GDM1 (cell line): Measurements from ENCODE around the gene POLG2.
"Not testable (repeated sequence)": the region's sequence is repeated elsewhere in the genome, so short reads cannot be mapped to it uniquely, and the experiment has no call there.

ENCODE experiments used
- DNase-seq: peaks from one replicate; lab custom pipeline; 2025; lab: John Stamatoyannopoulos, UW

Gene POLG2

DNA sequence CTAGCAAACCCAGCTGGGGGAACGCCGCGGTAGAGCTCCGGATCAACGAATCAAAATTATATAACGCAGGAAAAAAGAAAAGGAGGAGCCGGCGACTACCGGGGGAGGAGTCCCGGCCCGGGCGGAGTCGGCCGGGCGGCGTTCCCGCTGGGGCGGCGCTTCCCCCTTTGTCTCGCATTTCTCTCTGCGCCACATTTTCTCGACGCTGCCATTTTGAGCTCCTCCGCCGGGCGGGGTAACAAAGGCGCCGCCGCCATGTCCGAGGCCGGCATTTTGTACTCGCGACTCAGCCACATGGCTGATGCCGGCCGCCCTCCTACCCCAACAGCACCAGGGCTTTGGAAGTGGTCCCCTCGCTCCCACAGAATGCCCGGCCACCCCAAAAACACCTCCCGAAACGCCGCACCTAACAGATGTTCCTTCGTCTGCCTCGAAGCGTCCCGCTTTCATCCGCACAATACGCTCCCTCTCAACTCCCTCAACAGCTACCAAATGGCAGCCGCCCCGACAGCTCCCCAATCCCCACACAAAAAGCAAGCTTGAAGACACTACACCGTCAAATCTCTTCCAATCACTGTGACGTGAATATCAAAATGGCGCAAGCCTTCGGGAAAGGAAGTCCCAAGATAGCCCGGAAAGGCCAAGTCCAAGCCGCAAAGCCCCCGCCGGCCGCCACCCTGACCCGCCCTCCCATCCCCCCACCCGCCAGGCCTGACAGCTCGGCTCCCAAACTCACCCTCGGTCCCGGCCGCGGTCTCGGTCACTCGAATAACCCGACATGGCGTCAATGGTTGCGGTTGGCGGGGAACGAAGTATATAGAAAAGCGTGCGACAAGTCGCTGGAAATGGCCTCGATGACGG lies 8.7 kb upstream of the POLG2 start:
- peak; percentile 75 for DNase-seq

DNA sequence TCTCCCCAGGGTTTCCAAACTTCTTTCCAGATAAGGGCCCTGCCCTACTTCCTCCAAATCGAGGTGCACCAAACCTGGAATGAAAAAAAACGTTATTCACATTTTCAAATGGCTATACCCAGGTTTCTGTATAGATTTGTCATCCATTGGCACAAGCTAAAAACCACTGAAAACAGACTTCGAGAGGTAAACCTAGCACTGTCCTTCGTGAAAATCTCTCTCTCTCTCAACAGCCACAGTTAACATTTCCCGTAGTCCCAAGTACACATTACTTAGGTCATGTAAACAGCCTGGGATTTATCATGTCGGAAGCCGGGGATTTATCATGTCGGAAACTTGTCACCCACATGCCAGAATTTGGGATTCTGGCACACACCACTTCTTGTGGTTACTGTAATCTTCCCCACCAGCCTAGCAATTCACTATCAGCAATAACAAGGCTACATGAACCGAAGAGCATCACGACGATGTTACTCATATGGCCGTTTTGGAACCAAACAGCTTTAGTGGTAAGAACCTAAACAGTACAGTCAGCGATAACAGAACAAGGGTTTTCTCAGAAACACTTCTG lies 8.0 kb upstream of the POLG2 start:
- DNase-seq: no peak

DNA sequence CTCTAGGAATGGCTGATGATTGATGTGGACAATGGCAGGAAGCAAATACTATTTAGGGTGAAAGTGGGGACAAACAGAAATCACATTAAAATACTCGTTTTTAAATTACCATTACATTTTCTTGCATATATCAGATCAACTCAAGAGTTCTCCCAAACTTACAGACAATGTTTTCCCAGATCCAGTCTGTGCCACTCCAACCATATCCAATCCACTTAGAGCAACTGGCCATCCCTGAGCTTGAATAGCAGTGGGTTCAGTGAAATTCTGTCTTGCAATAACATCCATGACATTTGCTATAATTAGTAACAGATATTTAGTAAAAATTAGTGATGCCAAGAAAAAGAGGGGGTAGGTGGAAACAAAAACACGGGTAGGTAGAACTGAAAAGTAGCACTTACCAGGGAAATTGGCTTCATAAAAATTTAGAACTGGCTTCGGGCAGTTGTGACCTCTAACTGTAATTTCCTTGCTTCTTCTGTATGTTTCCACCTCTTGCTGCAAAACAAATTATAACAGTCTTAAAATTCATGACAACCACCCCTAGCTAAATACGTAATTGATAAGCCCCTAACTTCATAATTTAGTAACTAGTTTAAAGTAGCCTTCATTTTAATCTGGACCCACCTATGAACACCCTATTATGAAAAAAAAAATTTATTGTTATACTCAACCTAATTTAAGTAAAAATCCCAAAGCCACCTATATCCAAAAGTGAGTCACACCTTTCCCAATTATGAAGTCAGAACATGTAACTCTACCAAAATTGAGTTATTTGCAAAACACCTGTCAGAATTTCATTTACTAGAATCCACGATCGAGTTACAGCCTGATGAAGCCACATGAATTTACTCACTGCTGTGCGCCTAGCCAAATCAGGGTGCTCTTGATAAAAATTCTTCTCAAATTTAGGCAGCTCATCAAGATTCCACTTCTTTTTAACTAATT lies 7.2 kb upstream of the POLG2 start:
- DNase-seq: no peak

DNA sequence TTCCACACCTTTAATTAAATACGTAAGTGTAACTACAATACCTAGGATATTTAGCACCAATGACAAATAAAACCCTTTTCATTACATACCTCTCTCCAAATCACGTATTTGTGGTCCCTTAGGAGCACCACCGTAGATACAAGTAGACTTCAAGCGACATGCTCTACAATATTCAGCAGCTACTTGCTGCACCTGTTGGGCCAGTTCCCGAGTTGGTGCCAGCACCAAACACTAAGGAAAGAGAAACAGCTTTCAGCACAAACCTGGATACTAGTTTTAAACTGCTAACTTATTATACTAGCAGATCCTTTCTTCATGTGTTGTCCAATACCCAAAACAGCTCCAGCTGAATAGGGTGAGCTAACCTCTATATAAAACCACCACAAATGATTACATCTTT lies 6.5 kb upstream of the POLG2 start:
- DNase-seq: no peak

DNA sequence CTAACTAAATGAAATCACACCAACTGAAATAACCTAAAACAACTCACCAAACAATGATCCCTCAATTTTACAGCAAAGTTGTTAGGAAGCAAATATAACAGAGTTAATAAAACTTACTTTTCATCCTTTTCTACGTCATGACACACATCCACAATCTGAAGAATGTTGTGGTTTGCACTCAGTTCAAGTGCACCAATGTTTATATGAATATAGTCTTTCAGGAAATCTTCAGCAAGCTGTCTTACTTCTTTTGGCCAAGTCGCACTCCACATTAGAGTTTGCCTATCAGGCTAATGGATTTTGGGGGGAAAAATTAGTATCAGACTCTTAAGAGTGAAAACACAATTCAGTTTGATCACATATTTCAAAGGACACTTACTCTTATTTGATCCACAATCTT lies 6.0 kb upstream of the POLG2 start:
- no peak for DNase-seq

DNA sequence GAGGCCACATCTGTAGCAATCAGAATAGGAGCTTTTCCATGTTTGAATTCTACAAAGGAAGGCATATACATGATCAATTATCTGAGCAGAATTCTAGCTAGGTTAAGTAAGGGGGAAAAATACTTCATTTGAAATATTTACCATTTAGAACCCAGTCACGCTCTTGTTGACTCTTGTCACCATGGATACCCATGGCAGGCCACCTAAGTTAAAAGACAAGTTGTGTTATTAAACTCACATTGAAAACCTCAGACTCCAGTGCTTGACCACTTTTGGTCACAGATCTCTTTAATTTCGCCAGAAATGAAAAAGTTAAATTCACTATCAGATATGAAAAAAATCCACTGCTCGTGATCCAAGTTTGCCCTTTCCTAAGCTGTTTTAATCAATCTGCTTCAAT lies 5.2 kb upstream of the POLG2 start:
- DNase-seq: no peak

DNA sequence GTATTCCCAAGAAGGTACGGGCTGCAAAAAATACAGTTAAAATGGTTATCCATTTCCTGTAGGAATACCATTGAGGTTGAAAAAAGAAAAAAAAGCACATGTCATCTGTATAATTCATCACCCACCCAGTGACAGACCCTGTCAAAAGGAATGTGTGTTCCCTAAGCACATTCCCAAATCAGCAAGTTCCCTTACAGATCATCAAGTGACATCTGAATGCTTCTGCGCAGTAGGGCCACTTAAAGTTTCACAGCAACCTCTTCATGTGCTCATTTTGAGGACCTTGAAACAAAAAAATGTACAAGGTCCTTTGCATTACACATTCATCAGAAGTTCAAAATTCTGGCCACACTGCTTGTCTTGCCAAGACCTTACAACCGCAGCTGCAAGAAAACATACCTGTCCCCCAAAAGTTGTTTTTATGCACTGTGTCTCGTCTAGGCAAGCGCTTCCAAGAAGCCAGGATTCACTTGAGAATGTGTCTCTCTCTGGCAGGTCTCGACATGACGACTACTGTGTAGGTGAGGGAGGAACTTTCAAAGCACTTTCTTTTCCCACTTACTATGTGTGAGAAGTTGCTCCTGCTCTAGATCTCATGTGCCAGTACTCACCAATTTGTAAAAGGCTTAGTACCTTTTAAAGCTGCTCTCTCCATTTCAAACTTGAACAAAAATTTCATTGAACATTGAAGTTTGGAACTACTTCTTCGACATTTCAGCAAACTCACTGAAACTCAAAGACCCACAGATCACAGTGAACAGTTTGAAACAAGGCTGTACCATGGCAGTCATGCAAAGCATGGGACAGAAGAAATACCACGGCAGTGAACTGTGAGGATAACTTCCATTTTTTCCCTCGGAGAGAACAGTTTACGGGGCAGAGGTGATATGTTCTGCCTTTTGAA lies 4.3 kb upstream of the POLG2 start:
- DNase-seq: no peak

DNA sequence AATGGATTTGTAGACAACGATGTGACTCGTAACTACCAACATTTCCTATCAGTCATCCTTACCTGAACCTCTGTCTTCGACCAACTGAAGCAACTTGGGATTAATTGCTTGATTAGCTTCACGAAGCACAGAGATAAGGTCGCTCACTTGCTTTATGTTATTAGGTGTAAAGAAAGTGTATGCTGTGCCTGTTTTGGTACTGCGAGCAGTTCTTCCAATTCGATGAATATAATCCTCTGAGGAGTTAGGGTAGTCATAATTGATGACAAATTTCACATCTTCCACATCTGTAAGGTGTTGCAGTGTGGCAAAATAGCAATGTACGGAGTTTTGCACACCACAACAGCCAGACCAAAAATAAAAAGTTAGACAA lies 3.6 kb upstream of the POLG2 start:
- no peak for DNase-seq

DNA sequence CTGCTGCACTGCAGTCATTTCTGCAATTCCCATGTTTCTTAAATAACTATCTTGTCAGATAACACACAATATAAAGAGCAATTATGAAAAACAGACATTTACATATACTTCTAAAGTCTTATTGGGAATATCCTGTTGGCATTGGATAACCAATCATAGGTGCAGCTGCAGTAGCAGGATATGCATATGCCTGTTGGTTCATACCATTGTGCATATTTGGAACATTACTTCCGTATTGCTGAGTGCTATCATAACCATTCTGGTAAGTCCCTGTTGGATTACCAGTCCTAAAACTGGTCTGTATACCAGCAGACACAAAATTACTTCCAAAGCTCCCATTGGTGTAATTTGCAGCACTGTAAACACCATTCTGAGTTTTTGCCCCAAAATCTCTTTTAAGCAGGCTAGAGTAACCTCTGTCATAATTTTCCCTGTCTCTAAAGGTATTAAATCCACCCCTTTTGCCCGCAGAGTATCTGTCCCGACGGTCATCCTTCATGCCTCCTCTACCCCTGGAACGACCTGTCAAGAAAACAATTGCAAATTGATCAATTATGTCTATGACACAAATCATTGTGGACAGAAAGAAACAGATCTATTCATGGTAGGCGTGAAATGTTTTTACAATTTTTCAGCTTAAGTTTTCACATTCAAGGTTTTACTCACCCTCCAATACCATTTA lies 3.1 kb upstream of the POLG2 start:
- no peak for DNase-seq

DNA sequence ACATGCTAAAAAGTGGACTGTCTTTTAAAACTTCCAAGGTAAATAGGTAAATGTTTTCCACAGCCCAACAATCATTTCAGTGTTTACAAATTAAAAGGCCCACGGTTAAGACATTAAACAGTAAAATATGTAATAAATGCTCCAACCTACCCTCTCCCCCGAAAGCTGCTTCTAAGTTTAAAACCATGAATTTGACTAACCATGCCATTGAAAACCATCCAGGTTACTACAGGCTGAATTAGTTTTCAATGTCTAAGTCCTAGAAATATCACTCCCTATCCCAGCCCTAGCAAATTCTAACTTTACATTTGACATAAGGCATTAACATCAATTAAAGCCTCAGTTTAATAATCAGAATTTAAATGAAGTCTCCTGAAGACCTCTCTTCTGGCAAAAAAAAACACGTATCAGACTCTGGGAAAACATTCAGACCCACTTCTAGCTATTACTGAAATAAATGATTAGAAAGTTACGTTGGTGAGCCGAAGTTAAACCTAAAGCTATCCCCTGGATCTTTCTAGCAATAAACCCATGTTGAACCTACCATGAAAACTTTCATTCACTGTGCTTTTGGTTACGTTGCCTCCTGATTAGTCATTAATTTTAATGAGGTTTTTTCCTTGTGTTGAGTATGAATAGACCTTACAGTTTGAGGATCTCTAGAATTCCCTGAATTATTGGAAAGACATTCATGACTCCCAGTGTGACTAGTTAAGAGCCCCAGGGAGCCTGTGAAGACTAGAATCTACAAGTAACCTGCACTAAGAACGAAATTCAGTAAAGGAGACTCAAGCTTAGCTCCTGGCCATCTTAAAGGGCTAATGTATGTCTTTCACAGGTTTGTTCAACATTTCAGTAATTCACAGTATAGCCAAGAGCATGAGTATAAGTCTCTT lies 1.7 kb upstream of the POLG2 start:
- DNase-seq: no peak

DNA sequence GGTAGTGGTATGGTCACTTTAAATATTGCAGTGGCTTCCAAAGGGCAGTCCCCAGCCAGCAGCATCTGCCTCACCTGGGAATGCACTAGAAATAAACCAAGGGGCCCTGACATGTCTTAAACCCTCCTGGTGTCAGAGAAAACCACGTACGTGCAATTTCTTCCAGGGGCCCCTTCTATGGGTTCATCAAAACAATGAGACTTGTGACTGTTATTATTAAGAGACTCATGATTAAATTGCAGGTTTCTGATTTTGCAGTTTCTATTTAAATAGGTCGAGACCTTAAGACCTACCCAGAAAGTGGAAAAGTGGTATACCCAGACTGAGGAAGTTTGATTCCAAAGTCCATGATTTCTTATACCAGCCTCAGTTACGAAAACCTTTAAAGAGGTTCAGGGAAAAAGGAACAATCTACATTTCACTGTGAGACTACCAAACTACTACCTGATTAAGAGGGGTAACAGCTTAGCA lies 746 bp upstream of the POLG2 start:
- no peak for DNase-seq

DNA sequence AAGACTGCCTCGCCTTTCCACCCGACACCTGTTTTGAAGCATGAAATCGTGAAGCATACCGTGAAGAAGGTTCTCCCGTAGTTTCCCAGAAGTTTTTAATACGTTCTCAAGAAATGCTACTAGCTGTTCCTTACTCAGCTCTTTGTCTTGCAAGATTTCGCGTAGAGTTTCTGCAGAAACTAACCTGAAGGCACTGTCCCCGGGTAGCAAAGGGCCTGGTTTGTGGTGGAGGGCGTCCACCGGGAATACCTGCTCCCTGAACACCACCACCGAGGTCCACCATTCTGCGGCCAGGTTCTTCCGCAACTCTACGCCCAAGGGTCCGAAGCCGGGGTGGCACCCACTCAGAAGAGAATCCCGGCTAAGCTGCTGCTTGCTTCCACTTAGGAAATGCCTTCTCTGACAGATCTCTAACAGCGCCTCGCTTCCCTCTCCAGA lies 487 bp downstream of the POLG2 start:
- DNase-seq: no peak

DNA sequence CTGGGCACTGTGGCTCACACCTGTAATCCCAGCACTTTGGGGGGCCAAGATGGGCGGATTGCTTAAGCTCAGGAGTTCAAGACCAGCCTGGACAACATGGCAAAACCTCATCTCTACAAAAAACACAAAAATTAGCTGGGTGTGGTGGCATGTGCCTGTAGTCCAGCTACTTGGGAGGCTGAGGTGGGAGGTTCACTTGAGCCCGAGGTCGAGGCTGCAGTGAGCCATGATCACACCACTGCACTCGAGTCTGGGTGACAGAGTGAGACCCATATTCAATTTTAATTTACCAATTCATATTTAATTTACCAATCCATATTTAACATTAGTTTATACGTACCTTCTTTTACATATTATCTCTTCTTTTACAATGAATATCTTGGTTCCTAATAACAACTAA lies 1.6 kb downstream of the POLG2 start:
- DNase-seq: not testable (repeated sequence)

DNA sequence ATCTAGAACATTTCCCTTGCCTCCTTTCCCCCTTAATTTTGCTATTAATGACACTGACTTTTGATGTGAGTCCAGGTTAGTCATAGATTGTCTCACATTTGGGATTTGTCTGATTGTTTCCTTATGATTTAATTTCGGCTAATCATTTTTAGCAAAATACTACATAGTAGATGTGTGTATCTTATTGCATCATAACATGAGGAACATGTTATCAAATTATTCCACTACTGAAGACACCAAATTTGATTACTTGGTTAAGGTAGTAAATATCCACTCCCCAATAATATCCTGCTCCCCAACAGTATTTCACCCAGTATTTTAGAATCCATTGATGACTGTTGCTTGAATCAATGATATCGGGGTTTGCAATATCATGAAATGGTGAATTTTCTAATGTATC lies 2.7 kb downstream of the POLG2 start:
- DNase-seq: no peak

DNA sequence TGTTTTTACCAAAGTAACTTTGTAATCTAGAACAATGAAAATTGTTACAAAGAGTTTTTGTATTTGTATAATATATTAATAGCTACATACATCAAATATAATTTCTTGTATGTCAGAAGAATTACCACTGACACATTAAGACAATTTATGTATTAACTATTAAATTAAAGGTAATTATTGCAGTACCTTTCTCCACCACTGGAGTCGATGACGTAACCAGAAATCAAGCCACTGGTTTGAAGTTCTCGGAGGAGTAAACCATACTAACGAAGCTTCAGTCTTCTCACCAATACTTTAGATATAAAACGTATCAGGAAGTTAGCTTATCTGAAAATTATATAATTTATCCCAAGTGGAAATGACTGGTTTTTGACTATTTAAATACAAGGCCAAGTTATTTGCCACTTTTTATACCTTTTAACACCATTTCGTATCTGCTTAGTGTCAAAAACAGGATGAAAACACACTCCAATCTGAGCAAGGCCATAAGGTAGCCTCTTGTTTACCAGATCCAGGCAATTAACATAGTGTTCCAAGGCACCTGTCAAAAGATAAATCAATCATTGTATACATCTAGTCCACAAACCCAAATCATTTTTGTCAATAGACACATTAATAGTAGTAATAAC lies 4.3 kb downstream of the POLG2 start:
- no peak for DNase-seq

DNA sequence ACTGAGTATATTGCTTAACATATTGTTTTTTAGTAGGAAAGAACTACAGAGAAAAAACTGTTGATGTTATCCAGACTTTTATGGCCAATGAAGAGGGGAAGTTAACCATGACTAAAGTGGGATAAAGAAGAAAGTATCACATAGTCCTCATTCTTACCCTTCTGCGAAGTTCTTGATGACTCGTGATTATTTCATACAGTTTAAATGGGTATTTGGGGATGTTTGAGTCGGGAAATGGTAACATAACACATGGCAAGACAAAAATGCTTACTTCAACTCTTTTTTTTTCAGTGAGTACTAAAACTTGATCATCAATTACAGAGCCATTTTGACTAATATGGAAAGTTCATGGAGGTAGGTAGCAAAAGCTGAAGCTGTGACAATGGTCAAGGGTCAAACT lies 4.9 kb downstream of the POLG2 start:
- no peak for DNase-seq

DNA sequence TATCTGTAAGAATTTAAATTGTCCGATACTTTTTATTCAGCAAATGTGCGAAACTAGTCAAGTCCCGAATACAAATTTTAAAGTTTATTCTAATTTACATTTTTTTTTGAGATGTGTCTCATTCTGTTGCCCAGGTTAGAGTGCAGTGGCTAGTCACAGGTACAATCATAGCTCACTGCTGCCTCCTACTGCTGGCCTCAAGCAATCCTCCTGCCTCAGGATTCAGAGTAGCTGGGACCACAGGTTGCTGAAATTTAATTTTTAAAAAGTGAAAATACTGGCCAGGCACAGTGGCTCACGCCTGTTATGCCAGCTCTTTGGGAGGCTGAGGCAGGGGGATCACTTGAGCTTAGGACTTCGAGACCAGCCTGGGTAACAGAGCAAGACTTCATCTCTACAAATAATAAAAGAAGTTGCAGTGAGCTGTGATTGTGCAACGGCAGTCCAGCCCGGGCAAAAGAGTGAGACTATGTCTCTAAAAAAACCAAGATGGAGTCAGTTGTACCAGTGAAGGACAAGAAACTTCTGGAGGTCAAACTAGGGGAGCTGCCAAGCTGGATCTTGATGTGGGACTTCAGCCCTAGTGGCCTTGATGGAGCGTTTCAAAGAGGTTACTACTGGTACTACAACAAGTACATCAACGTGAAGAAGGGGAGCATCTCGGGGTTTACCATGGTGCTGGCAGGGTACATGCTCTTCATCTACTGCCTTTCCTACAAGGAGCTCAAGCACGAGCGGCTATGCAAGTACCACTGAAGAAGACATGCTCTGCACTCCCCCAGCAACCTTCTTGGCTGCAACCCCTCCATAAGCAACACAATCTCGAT lies 5.6 kb downstream of the POLG2 start:
- DNase-seq: peak; percentile 30

DNA sequence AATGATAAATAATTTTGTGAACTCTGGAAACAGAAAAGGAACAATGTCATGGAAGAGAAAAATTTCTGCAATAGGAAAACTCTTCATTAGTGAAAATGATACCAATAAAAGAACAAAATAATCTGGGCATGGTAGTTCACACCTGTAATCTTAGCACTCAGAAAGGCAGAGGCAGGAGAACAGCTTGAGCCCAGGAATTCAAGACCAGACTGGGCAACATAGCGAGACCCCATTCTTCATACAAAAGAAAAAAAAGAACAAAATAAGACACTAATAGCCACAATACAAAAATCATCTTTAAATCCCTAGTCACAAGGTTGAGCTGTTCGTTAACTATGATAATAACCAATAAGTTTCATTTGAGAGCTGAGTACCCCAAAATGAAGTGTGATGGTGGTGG lies 8.6 kb downstream of the POLG2 start:
- DNase-seq: no peak

DNA sequence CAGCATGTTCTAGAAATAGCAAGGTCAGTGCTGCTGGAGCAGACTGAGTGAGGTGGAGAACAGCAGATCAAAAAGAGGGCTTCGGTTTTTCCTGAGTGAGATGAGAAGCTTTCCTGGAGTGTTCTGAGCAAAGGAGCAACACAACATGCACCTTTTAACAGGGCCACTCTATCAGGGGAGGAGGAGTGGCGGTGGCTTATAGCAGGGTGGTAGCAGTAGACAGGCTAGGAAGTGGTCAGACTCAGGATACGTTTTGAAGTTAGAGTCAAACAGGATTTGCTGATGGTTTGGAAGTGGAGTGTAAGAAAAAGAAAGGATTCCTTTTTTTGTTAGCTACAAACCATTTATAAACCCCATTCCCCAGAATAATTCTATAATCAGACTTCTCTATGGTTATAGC lies 12.5 kb downstream of the POLG2 start:
- DNase-seq: no peak
